ENCODE measurements around the gene TESK2. TPM values are rescaled to one million over a fixed set of nuclear protein-coding genes. Genes with fewer than 3 reads are reported as not detected.
A peak's percentile ranks its signal among the peaks of the same experiment; 100 is the strongest.

TESK2 gene
- total and polyA plus RNA-seq, 10 donors = 3.2 to 11.5 (median 7.7) TPM

- TF ChIP-seq POLR2AphosphoS5 (IDR thresholded peaks at IDR 0.05) = no peak
- TF ChIP-seq POLR2A (IDR thresholded peaks at IDR 0.05) = no peak
- TF ChIP-seq, protein P1, sequence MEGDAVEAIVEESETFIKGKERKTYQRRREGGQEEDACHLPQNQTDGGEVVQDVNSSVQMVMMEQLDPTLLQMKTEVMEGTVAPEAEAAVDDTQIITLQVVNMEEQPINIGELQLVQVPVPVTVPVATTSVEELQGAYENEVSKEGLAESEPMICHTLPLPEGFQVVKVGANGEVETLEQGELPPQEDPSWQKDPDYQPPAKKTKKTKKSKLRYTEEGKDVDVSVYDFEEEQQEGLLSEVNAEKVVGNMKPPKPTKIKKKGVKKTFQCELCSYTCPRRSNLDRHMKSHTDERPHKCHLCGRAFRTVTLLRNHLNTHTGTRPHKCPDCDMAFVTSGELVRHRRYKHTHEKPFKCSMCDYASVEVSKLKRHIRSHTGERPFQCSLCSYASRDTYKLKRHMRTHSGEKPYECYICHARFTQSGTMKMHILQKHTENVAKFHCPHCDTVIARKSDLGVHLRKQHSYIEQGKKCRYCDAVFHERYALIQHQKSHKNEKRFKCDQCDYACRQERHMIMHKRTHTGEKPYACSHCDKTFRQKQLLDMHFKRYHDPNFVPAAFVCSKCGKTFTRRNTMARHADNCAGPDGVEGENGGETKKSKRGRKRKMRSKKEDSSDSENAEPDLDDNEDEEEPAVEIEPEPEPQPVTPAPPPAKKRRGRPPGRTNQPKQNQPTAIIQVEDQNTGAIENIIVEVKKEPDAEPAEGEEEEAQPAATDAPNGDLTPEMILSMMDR (IDR thresholded peaks at IDR 0.05 in 8 of 11, conservative IDR thresholded peaks at IDR 0.05 in 3 of 11) = no peak
- H3K27me3 ChIP-seq (replicated peaks in 1 of 7) = no peaks in the 10 kb centered on the region
- 88 to 99% (median 93%) methylated on average over 4 of the region's 4 CpGs for WGBS, 5 donors
- H3K4me3 ChIP-seq = no peak overlapping the region
- H3K4me1 ChIP-seq = peaks cover 0 to 4% (median 0%) of the 10 kb centered on the region in 6 donors
- no peaks in the 10 kb centered on the region for H3K9me3 ChIP-seq
- no peak overlapping the region for H3K27ac ChIP-seq
- intact Hi-C loops (cut with DNase I; ENCODE audit: low total_unique reads) = loop anchor here (5.0 kb wide), 1 partner anchor 61 kb away; no protein-coding TSS in a partner anchor
- no peak for DNase-seq
- peaks cover 5 to 90% (median 77%) of the 10 kb centered on the region in 6 donors for H3K36me3 ChIP-seq
These were observed 20.1 kb upstream of the TESK2 start for GRCh38 chr1:45510972-45511527.

GRCh38 chr1:45510036-45510971, 19.3 kb upstream of the TESK2 start:
- H3K36me3 ChIP-seq = peaks cover 5 to 82% (median 70%) of the 10 kb centered on the region in 6 donors
- WGBS, 5 donors = 66 to 81% (median 70%) methylated on average over 9 of the region's 9 CpGs
- H3K4me1 ChIP-seq = no peaks in the 10 kb centered on the region
- no peak overlapping the region for H3K4me3 ChIP-seq
- DNase-seq = no peak
- intact Hi-C loops (cut with DNase I; ENCODE audit: low total_unique reads) = loop anchor here (5.0 kb wide), 1 partner anchor 62 kb away; no protein-coding TSS in a partner anchor
- H3K27me3 ChIP-seq (replicated peaks in 1 of 7) = no peaks in the 10 kb centered on the region
- TF ChIP-seq POLR2AphosphoS5 (IDR thresholded peaks at IDR 0.05) = peak in 1 of 3 donors; percentile 8
- no peak for TF ChIP-seq POLR2A (IDR thresholded peaks at IDR 0.05)
- H3K9me3 ChIP-seq = no peaks in the 10 kb centered on the region
- no peak overlapping the region for H3K27ac ChIP-seq

GRCh38 chr1:45508295-45509151, 17.6 kb upstream of the TESK2 start:
- H3K27me3 ChIP-seq (replicated peaks in 1 of 7) = no peaks in the 10 kb centered on the region
- H3K4me3 ChIP-seq = no peak overlapping the region
- 80 to 86% (median 83%) methylated on average over 11 to 15 of the region's 15 CpGs for WGBS, 5 donors
- H3K4me1 ChIP-seq = no peaks in the 10 kb centered on the region
- H3K9me3 ChIP-seq = no peaks in the 10 kb centered on the region
- H3K36me3 ChIP-seq = peaks cover 5 to 64% (median 53%) of the 10 kb centered on the region in 6 donors
- no peak for DNase-seq
- no peak overlapping the region for H3K27ac ChIP-seq
- TF ChIP-seq, protein P1 (IDR thresholded peaks at IDR 0.05 in 8 of 11, conservative IDR thresholded peaks at IDR 0.05 in 3 of 11) = no peak
- TF ChIP-seq POLR2AphosphoS5 (IDR thresholded peaks at IDR 0.05) = peak in 2 of 3 donors; percentile 26 to 40
- TF ChIP-seq POLR2A (IDR thresholded peaks at IDR 0.05) = no peak
- intact Hi-C loops (cut with DNase I; ENCODE audit: low total_unique reads) = no loop called here

- Histone ChIP-seq H3K4me3 (no peak overlapping the region), H3K36me3 (peaks cover 5 to 58% (median 47%) of the 10 kb centered on the region in 6 donors), H3K27ac (no peak overlapping the region), H3K4me1 (no peaks in the 10 kb centered on the region), H3K9me3 (no peaks in the 10 kb centered on the region), H3K27me3 (replicated peaks in 1 of 7) (no peaks in the 10 kb centered on the region)
- intact Hi-C loops (cut with DNase I; ENCODE audit: low total_unique reads) = no loop called here
- no peak for DNase-seq
- 88 to 96% (median 95%) methylated on average over 4 of the region's 4 CpGs for WGBS, 5 donors
- TF ChIP-seq POLR2A (IDR thresholded peaks at IDR 0.05) (no peak), POLR2AphosphoS5 (IDR thresholded peaks at IDR 0.05) (no peak)
- TF ChIP-seq, protein P1 (IDR thresholded peaks at IDR 0.05 in 8 of 11, conservative IDR thresholded peaks at IDR 0.05 in 3 of 11) = no peak
These were observed 16.9 kb upstream of the TESK2 start for GRCh38 chr1:45507893-45508292.
